Left cardiac atrium (tissue), 4 donors: ENCODE data around the gene ANO3. TPM values are rescaled to one million over a fixed set of nuclear protein-coding genes. Genes with fewer than 3 reads are reported as not detected.
A peak's percentile ranks its signal among the peaks of the same experiment; 100 is the strongest.
"Not testable (repeated sequence)": the region's sequence is repeated elsewhere in the genome, so short reads cannot be mapped to it uniquely, and the experiment has no call there.

Experiments
- ATAC-seq, 2 donors: fragments of 200-7000 bp; cut with Tn5 transposase; one replicate each; pipeline ENCODE4 v1.9.1; 2020; ENCODE audit warnings: mild to moderate bottlenecking in 2 of 2, moderate library complexity in 2 of 2
- DNase-seq: peaks from one replicate; pipeline ENCODE4 v3.0.0-alpha.2; 2020
- intact Hi-C, 2 donors: fragments of 100-400 bp; cut with DNase I; formaldehyde crosslinking; loops; one replicate each; pipeline versions ENCODE4 v1.14.1 to v1.15.1; 2022 to 2023
- long read RNA-seq: library from polyadenylated mRNA; unstranded; transcript quantifications from one replicate; pipeline ENCODE4 v2.0.0, GENCODE V29; 2021
- total RNA-seq, 2 donors: library from RNA; stranded (reverse); fragmentation: NEBNext Ultra II Directional; extraction: Animal tissue kit (Norgen Biotek cat#: 25700); gene quantifications; one replicate each; pipeline ENCODE4 v1.2.1, GENCODE V29; 2021
- donor health status: DM: no; HTN: yes; CAD: no.
- donor health status: DM: no; HTN: yes; CAD: no; lungs with severe emphysema.
- donor health status: DM: yes; HTN: yes; CAD: no.
- donor health status: Dilated cardiomyopathy.

Gene ANO3
- under 1 TPM; 0.53 to 0.73 TPM for total RNA-seq
- long read RNA-seq: 0 reads

DNA sequence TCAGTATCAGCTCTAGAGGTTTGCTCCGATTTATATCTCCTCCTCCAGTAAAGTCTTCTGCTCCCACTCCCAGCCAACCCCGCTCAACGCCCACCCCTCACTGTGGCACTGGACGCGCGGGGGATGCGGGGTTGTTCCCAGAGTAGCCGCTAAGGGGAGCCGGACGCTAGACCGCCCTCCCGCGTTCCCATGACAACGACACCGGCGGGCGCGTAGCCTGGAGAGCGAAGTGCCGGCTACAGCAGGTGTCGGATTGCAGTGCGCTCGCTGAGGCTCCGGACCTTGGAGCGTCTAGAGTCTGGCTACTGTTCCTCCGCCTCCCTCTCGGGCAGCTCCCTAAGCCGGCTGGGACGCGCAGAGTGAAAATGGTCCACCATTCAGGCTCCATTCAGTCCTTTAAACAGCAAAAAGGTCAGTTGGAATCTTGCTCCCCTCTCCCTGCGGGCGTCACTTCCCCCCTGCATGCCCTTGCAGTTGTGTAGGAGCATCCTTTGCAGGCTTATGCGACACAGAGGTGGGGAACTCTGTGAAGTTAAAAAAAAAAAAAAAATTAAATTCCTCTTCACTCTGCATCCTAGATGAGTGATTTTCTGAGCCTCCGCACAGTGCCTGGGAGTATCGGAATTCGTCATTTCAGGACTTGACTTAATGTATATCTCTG is at the start of gene ANO3:
TSS of gene ANO3 (plus strand) at position 220 of the 661 bp plus-strand sequence. CDS start at position 366, 146 bp downstream.
- intact Hi-C loops: no loop called here
- DNase-seq (peak; percentile 63), ATAC-seq (peak; percentile 81 to 94)

DNA sequence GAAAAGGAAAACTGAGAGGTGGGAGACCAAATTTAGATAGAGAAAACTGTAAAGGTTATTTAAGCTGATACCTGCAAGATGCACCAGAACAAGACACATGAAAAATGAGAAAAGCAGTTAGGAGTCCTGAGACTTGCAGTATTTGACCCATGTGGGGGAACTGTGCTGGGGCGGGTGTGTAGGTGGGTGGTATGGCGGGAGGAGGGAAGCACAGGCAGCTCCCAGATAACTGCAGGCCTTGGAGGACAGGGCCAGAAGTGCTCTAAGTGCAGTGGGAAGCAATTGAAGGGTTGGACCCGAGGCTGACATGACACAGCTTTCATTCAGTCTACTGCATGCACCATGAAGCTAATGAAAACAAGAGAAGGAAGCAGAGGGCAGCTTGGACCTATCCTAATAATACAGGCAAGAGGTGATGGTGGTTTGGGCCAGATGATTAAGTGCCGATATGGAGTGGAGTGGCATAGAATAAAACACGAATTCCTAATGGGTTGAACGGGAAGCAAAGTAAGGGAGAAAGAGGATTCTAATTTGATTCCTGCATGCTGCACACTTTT is 48.0 kb upstream of the ANO3 start:
- no peak for DNase-seq
- intact Hi-C loops: loop anchor here in 1 of 2 donors (10.0 kb wide), 1 partner anchor 471 kb away; no protein-coding TSS in a partner anchor
- ATAC-seq: no peak

DNA sequence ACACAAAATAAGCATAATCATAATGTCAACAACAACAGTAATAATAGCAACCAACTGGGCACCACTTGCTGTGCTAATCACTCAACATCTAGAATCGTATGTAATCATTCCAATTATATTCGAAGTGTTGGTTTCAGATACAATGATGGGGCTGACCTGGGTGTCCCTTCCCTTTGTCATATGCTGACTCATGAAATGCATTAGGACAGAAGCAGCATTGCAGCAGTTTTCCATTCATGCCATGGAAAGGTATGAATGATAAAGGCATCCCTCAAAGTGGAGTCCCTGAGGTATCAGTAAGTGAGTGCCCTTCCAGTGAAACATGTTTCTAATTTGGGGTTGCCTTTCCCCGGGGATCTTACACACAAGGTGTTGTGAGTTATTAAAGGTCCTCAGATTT is 46.3 kb upstream of the ANO3 start:
- intact Hi-C loops: loop anchor here in 1 of 2 donors (10.0 kb wide), 1 partner anchor 469 kb away; no protein-coding TSS in a partner anchor
- ATAC-seq (no peak), DNase-seq (no peak)

DNA sequence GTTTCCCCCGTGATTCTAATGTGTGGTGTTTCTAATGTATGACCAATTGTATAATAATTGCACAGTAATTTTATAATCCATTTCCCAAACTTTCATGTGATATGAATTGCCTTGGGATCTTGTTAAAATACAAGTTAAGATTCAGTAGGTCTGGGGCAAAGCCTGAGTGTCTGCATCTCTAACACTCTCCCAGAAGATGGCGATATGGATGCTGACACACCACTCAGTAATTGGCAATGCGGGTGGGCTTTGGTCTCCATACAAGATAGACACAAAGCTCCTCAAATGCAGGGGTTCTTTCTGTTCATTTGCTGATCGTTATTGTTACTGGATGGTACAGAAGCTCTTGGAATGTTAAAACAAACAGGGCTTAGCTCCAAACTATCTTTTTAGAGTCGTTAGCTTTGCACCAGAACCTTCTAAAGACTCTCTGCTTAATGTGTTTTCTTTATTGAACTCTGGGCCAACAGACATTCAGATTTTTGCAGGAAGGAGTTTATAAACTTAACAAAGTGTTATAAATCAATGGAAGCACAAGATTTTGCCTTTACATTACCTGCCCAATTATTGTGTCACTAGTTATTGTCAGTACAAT is 45.4 kb upstream of the ANO3 start:
- intact Hi-C loops: loop anchor here in 1 of 2 donors (10.0 kb wide), 1 partner anchor 468 kb away; no protein-coding TSS in a partner anchor
- DNase-seq (no peak), ATAC-seq (no peak)

DNA sequence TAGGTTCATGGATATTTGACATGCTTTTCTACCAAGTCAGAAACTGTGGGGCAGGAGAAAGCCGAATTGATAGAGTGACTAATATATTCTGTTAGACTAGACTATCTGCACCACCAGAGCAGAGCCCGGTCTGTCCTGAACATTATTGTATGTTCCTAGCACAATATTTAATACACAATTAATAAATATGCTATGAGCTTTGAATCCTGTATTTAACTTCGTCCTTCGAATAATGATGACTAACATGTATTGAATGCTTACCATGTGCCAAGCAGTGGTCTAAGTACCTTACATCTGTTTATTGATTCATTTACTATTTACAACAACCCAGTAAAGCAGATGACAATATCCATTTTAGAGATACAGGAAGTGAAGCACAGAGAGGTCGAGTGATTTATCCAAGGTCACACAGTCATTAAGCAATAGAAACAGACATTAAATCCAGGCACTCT is 44.8 kb upstream of the ANO3 start:
- no peak for ATAC-seq
- DNase-seq: no peak
- intact Hi-C loops: loop anchor here in 1 of 2 donors (10.0 kb wide), 1 partner anchor 468 kb away; no protein-coding TSS in a partner anchor

DNA sequence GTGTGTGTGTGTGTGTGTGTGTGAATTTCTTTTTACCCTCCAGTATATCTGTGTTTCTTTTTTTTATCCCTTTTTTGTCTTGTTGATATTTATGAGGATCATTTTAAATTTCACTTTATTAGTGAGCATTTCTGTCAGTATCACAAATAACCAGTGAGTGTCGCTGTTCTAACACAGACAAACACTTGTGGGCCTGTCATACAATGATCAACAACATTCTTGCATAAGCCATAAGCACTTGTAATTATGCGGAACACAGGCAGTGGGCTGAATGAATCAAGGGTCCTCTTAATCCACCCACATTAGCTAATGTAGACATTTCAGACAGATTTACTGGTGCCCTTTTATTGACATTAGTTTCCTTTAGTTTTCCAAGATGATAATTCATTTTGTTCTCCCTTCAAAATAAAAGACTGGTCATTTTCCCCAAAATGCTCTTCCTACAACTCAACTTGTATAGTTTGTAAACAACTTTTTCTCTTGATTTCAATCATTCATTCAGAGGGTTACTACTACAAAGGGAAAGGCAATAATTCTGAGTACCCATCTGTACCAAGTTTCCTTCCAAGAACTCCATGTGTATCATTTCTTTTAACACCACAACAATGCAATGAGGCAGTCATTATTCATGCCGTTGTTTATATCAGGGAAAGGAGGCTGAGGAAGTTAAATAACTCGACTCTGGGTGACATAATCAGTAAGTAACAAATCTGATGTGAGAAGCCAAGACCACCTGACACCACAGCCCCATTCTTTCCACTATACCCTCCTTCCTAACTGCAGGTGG is 34.5 kb upstream of the ANO3 start:
- ATAC-seq (peak; percentile 68 to 71), DNase-seq (no peak)
- intact Hi-C loops: loop anchor here (2.0 to 10.0 kb wide), 3 partner anchors 355 to 863 kb away; no protein-coding TSS in a partner anchor

DNA sequence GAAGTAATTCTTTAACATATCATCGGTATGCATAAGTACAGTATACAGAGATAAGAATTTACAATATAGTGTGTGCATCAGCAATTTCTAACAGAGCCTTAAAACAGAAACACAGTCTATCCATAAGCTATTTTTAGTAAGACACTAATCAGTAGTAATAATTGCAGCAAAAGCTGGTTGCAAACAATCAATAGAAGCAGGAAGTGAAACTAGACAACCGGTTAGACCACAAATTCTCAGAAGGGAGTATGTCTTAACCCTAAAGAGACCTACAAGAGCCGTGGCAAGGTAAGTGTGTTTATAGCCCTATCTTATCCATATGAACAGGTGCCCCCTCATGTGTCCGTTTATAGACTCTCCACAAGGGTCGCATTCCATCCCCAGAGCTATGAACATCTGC is 15.6 kb upstream of the ANO3 start:
- intact Hi-C loops, DNase-seq, ATAC-seq: not testable (repeated sequence)

DNA sequence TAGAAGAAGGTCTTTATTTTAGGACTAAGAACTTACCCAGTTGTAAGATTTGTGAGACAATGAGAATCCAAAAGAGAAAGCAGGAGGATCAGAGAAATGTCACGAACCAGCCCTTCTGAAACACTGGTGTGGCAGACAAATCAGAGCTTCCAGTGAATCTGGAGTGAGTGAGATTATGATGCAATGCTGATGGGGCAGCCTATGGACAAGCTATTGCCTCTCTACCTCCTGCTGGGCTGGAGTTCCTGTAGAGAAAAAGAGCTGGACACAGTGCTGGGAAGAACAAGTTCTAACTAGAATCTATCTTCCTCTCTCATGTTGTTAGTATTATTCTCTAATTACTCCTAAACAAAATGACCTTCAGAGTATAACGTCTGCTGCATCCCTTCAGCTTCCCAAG is 12.0 kb upstream of the ANO3 start:
- intact Hi-C loops: no loop called here
- ATAC-seq: no peak
- no peak for DNase-seq

DNA sequence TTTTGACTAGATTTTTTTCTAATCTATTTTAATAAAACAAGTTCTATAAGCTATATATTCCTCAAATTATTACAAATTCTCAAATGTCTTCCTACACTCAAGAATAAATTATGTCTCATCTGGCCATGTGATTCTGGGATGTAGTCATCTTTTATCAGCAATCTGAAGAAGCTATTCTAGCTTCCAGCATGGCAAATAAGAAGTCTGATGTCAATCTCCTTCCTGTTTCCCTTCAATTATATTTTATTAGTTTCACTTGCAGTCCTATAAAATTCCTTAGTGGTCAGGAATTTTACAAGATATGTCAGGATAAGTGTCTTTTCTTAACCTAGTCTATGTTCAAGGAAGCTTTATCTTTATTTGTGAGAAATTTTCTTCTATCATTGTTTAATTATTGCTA is 10.4 kb upstream of the ANO3 start:
- intact Hi-C loops: no loop called here
- DNase-seq (no peak), ATAC-seq (no peak)

DNA sequence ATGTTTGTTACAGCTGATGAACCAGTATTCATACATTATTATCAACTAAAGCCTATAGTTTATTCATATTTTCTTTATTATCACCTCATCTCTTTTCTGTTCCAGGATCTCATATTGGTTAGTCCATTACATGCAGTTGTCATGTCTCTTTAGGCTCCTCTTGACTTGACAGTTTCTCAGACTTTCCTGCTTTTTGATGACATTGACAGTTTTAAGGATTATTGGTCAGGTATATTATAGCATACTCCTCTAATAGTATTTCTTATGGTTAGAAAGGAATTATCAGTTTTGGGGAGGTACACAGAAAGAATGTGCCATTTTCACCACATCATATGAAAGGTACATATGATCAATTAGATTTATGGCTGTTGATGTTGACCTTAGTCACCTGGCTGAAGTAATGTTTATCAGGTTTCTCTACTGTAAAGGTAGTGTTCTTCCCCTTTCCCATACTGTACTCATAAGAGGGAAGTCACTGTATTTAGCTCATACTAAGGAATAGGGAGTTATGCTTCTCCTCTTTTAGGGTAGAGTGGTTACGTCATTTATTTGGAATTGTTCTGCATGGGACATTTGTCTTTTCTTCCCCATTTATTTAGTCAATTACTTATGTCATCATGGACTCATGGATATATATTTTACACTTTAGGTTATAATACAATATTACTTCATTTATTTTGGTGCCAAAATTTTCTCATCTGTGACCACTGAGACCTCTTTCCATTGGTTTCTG is 9.4 kb upstream of the ANO3 start:
- ATAC-seq (no peak), DNase-seq (no peak)

DNA sequence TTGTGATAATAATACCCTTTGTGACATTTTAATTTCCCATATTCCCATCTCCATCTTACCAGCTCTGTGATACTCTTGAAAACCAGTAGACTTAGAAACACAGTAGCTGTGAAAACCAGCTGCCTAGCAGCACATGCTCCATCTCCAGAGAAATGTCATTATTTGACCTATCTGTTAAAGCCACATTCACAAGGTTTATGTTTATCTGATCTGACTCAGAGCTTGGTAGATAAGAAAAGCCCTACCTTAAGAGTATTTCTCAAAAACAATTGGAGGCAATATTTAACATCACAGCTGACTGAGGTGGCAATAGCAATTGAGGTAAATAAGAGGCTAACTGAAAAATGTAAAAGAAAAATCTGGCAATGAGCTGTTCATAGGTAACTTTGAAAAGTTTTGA is 8.1 kb upstream of the ANO3 start:
- DNase-seq (no peak), ATAC-seq (no peak)
- intact Hi-C loops: no loop called here

More for the DNA sequence above, 9.4 kb upstream of the ANO3 start:
- intact Hi-C loops: no loop called here

DNA sequence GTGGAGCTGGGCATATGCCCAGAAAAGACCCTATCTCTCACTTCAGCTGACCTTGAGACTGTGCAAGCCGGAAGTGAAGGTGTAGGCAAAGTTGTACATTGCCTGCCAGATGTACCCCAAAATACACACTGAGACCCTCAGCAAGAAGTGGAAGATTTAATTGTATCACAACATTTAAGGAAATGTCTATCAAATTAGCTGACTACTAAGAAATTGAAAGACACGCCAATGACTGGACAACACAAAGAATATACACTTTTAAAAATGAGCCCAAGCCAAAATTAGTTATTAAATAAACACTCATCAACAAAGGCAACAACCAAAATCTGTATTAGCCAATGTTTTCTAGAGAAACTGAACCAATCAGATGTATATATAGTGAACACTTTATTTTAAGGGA is 7.7 kb upstream of the ANO3 start:
- ATAC-seq (no peak), DNase-seq (no peak)
- intact Hi-C loops: no loop called here

DNA sequence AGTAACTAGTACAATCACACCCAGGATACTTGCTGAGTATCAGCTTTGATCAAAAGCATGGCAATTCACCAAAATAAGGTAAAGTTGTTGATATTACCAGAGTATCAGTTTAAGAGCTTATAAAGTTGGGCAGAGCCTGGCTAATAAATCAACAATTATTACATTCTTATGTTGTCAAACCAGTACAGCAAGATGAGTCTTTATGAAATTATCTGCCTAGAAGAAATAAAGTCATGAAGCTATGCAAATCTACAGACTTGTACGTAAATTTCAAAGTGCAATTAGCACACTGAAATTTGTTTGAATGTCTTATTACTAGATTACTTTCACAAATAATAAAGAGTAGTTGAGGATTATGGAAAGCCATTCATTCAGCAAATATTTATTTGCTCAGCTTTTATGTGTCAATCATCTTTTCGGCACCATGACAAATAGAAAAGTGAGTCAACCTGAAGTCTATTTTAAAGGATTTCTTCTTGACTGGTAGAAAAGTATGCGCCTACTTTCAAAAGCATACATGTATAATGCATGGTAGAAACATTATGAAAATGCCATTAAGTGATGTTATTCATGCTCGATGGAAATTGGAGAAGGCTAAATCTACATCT is 5.0 kb upstream of the ANO3 start:
- intact Hi-C loops: no loop called here
- DNase-seq (no peak), ATAC-seq (no peak)

DNA sequence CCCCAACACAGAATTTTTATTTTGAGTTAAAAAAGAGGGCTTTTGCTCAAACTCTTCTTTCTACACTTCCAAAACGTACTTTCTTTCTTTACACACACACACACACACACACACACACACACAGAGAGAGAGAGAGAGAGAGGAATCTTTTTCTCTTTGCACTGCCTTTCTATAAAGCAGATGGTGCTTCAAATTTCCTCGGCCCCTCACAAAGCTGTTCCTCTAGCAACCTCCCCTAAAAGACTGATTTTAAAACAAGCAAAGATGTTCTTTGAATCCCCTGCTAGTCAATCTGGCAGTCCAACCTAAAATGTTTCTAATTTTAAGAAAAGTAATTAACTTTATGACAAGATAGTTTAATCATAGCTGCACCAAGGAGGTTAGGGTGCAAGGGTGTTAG is 2.7 kb upstream of the ANO3 start:
- ATAC-seq (no peak), DNase-seq (no peak)
- intact Hi-C loops: no loop called here

DNA sequence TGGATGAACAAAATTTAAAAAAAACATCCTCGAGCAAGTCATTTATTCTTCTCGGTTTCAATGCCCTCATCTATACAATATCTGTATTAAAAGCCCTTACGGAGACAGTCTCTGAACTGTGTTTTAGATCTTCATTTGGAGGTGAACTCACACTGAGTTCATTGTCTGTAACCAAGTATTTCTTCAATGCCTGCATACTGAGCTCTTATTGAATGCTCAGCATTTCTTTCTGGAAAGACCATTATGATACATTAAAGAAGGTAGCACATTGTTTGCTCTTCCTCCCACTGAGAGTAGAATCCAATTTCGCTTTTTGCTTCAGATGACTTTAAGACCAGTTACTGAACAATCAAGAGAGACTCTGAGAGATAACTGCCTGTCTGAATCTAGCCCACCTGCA is 1.7 kb upstream of the ANO3 start:
- ATAC-seq (no peak), DNase-seq (no peak)
- intact Hi-C loops: no loop called here

DNA sequence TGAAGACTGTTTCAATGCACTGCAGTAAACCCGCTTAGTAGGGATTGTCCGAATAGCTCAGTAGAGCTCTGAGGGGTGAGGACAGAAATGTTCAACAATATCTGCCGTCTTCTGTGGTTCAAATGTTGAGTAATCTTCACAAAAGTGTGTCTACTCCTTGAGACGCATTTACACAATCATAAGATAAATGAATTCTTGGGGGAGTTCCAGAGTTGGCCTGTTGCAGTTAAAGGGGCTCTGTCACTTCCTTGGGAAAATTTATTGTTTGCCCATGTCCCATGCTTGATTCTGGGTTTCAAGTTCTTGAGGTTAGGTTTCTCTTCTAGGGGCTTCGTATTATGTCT is 614 bp downstream of the ANO3 start:
- DNase-seq (no peak), ATAC-seq (no peak)
- intact Hi-C loops: no loop called here

DNA sequence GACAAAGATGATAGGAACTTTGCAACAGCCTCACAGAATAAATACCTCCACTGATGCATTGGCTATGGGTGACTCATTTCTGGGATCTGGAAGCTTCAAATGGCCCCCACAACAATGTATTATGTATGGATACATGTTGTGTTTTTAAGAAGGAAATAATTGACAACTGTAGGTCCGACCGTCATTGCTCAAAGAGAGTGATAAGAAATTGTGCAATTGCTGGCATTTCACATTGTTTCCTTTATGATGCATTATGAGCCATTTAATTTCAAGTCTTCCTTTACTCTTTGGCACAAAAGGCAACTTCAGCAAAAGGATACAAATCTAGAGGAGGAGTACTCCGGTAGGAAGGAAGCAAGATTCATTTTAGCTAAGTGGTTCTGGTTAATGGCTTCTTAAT is 2.0 kb downstream of the ANO3 start:
- intact Hi-C loops: no loop called here
- DNase-seq: no peak
- ATAC-seq: no peak

DNA sequence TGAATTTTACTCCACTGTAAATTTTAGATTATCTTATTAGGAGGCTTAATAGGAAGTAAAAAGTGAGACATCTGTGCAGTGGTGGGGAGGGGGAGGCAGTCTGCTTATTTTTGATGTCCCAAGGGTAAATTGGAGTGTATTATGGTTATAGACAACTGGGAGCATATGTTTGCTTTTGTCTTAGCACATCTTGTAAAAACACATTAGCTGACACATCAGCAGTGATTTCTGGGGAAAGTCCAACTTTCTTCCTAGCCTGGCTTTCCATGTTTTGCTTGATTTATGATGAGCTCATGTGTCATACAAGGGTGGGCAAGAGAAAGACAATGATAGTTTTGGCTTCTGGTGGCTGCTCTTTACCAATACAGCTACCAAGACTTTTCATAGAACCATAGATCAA is 4.0 kb downstream of the ANO3 start:
- intact Hi-C loops: no loop called here
- DNase-seq (no peak), ATAC-seq (no peak)

DNA sequence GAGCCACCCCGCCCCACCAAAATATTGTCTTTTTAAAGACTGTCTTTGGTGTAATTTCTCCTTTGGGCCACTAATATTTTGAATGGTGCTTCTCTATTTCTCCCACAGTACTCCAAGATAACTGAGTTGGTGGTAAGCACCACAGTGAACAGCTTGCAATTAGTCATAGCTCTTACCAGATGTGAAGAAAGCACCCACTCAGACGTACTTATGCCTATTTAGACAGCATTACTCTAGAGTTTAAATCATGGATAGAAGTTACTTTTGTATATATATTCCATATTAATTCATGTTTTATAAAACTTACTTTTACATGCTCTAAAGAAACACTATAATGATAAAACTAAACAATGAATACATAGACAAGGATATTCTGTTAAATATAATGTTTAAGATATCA is 12.7 kb downstream of the ANO3 start:
- DNase-seq (no peak), ATAC-seq (no peak)
- intact Hi-C loops: no loop called here
